K562 (cell line): ENCODE measurements around the gene TUFM. TPM values are rescaled to one million over a fixed set of nuclear protein-coding genes. Genes with fewer than 3 reads are reported as not detected.

Experiments used
- ARID1B ChIP-seq: fragments of 450-650 bp; IDR thresholded peaks from 2 replicates; pipeline ENCODE4 v1.6.1; 2016; ENCODE audit warnings: antibody characterized with exemption, mild to moderate bottlenecking, inconsistent platforms
- ASH1L ChIP-seq: fragments of 450-650 bp; IDR thresholded peaks from 2 replicates; pipeline ENCODE4 v1.6.1; 2018; ENCODE audit warnings: borderline replicate concordance, mild to moderate bottlenecking, low read depth; ENCODE audit not compliant: partially characterized antibody
- CBX2 ChIP-seq: fragments of 200-600 bp; sonication (generic); IDR thresholded peaks from one replicate; pipeline ENCODE4 v1.6.1; 2012; ENCODE audit warnings: mild to moderate bottlenecking, low read length, inconsistent platforms; ENCODE audit not compliant: insufficient read depth, poor library complexity, severe bottlenecking
- CCNT2 ChIP-seq: IDR thresholded peaks from 2 replicates; pipeline ENCODE4 v1.6.1; 2011; ENCODE audit warnings: borderline replicate concordance, low read depth, mild to moderate bottlenecking, moderate library complexity, mixed read lengths, low read length; ENCODE audit not compliant: insufficient read length; ENCODE audit errors: extremely low read depth
- HOXB6 ChIP-seq: fragments of 250-450 bp; sonication (Bioruptor Pico); IDR thresholded peaks from 2 replicates; pipeline ENCODE4 v1.5.1; 2022; ENCODE audit warnings: mild to moderate bottlenecking, borderline replicate concordance
- MAFF ChIP-seq: IDR thresholded peaks from 2 replicates; pipeline ENCODE4 v1.6.1; 2012; ENCODE audit warnings: low read length, improper control_type of control experiment
- MBD2 ChIP-seq: sonication (generic); IDR thresholded peaks from 2 replicates; pipeline ENCODE4 v1.6.1; 2016; ENCODE audit warnings: low read depth, borderline replicate concordance
- NFE2L1 ChIP-seq: fragments of 450-650 bp; IDR thresholded peaks from 2 replicates; pipeline ENCODE4 v1.6.1; 2016; ENCODE audit warnings: missing genetic modification characterization, low read depth, mild to moderate bottlenecking, missing compliant biosample characterization, moderate library complexity, borderline replicate concordance
- NFRKB ChIP-seq: fragments of 450-650 bp; IDR thresholded peaks from 2 replicates; pipeline ENCODE4 v1.6.1; 2016; ENCODE audit warnings: low read depth
- POLR2A ChIP-seq: fragments of 450-650 bp; conservative IDR thresholded peaks from 2 replicates; pipeline ENCODE4 v1.6.1; 2016
- POLR2AphosphoS5 ChIP-seq: IDR thresholded peaks from 2 replicates; pipeline ENCODE4 v1.6.1; 2011; ENCODE audit warnings: mild to moderate bottlenecking, low read depth, low read length, moderate library complexity; ENCODE audit not compliant: control insufficient read depth, insufficient read depth
- SMARCE1 ChIP-seq: fragments of 450-650 bp; IDR thresholded peaks from 2 replicates; pipeline ENCODE4 v1.7.1; 2016; ENCODE audit warnings: mild to moderate bottlenecking
- SRF ChIP-seq, 2 experiments: fragments of 250-450, 450-650 bp in 1 of 2; sonication (Bioruptor Pico) in 1 of 2; sonication (generic) in 1 of 2; formaldehyde crosslinking; IDR thresholded peaks; 2 replicates each; pipeline versions ENCODE4 v1.5.0 to v1.5.1; 2020 to 2022; ENCODE audit warnings: mild to moderate bottlenecking in 1 of 2, missing genetic modification reagents in 1 of 2
- ZNF134 ChIP-seq: fragments of 250-450 bp; sonication (Bioruptor Pico); conservative IDR thresholded peaks from 2 replicates; pipeline ENCODE4 v1.4.0; 2020
- ZNF24 ChIP-seq: fragments of 450-650 bp; IDR thresholded peaks from 2 replicates; pipeline ENCODE4 v1.6.1; 2016
- ZNF253 ChIP-seq: fragments of 250-450 bp; sonication (Bioruptor Pico); conservative IDR thresholded peaks from 2 replicates; pipeline ENCODE4 v1.6.1; 2021; ENCODE audit warnings: mild to moderate bottlenecking
- ZNF41 ChIP-seq: fragments of 250-450 bp; sonication (Bioruptor Pico); conservative IDR thresholded peaks from 2 replicates; pipeline ENCODE4 v1.4.0; 2020; ENCODE audit warnings: mild to moderate bottlenecking
- ZNF785 ChIP-seq: fragments of 250-450 bp; sonication (Bioruptor Pico); IDR thresholded peaks from 2 replicates; pipeline ENCODE4 v1.4.0; 2020; ENCODE audit warnings: mild to moderate bottlenecking
- polyA plus RNA-seq, 8 experiments: library from polyadenylated mRNA; depleted of rRNA in 4 of 8; stranded (reverse) in 5 of 8; unstranded in 3 of 8; fragments of >200 nt; fragmentation: Nextera tagmentation in 2 of 8; fragmentation: Illumina TruSeq in 1 of 8; extraction: Ambion mirVana in 2 of 8; extraction: Trizol in 1 of 8; gene quantifications; 2 replicates each; pipeline versions ENCODE4 v1.2.1 to v1.2.3, GENCODE V29; 2011 to 2014; ENCODE audit warnings: inconsistent platforms in 1 of 8, missing spikeins in 1 of 8
- total RNA-seq, 7 experiments: library from RNA; depleted of rRNA in 6 of 7; stranded (reverse); fragments of >200 nt in 6 of 7; fragmentation: Illumina TruSeq in 2 of 7; extraction: Trizol in 2 of 7; gene quantifications; 2 replicates each; pipeline versions ENCODE4 v1.2.1 to v1.2.3, GENCODE V29; 2011 to 2021; ENCODE audit warnings: low replicate concordance in 1 of 7
- TF ChIP-seq, protein P1 (sequence below): conservative IDR thresholded peaks from 2 replicates; pipeline ENCODE4 v1.6.1; 2011; ENCODE audit warnings: low read depth, mild to moderate bottlenecking, low read length; ENCODE audit not compliant: control insufficient read depth
- TF ChIP-seq, protein P2 (sequence below): sonication (generic); formaldehyde crosslinking; IDR thresholded peaks from 2 replicates; pipeline ENCODE4 v1.9.0; 2022; ENCODE audit warnings: mild to moderate bottlenecking, missing genetic modification reagents
- TF ChIP-seq, protein P3 (sequence below), 2 experiments: fragments of 450-650 bp; conservative IDR thresholded peaks; 2 replicates each; pipeline ENCODE4 v1.6.1; 2017; ENCODE audit warnings: mild to moderate bottlenecking in 2 of 2, moderate library complexity in 2 of 2
- TF ChIP-seq, protein P4 (sequence below), 2 experiments: IDR thresholded peaks; 2 replicates each; pipeline ENCODE4 v1.6.1; 2012; ENCODE audit warnings: improper control_type of control experiment in 2 of 2, low read depth in 2 of 2, low read length in 2 of 2, borderline replicate concordance in 1 of 2

The TUFM gene
- total and polyA plus RNA-seq, 9 of the 15 experiments (the other 6 are each of a cell fraction or from before 2014, with no cell fraction given): 34.1 to 434 (median 256) TPM

DNA sequence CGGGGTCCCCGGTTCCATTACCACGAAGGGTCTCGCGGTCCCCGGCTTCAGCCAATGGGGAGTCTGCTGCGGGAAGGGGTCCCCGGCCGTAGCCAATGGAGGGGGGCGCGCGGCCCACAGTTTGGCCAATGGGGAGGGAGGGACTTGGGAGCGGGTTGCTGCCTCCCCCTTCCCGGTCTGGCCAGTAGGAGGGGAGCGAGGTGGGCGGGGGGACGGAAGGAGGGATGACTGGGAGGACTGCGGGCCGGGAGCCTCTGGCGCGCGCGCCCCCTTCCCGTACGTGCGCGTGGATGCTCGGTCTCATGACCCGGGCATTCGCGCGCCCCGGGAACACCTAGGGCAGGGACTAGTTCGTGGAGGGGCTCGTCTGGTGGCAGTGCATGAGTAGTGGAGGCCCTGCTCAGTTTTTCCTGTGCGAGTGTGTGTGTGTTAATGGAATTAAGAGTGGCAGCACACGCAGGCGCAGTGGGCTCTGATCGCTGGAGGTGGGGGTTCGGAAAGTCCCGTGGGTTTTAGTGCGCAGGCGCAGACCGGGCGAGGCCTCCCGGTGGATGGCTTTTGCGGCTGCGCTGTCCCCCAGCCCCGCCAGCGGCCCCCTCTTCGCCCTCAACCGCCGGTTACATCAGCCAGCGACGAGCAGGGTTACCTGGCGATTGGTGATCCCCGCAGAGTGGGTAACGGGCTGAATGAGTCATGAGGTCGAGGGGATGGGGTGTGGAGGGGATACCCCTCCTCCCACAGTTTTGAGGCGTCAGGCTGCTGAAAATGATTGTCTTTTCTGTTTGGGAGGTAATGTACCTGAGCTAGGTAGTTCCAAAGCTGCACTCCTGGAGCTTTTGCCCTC is 22.1 kb downstream of the TUFM start (continued):
- TF ChIP-seq, protein P1, sequence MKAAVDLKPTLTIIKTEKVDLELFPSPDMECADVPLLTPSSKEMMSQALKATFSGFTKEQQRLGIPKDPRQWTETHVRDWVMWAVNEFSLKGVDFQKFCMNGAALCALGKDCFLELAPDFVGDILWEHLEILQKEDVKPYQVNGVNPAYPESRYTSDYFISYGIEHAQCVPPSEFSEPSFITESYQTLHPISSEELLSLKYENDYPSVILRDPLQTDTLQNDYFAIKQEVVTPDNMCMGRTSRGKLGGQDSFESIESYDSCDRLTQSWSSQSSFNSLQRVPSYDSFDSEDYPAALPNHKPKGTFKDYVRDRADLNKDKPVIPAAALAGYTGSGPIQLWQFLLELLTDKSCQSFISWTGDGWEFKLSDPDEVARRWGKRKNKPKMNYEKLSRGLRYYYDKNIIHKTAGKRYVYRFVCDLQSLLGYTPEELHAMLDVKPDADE: peak; percentile 42
- no peak for TF ChIP-seq MAFF
- no peak for TF ChIP-seq ZNF785 (CRISPR knock-in tag)
- peak; percentile 48 for TF ChIP-seq POLR2AphosphoS5
- TF ChIP-seq SRF (CRISPR knock-in tag; IDR thresholded peaks at IDR 0.05): peak in 1 of 2 experiments; percentile 52; a peak in 1 of 4 replicates
- no peak for TF ChIP-seq SMARCE1
- no peak for TF ChIP-seq HOXB6 (CRISPR knock-in tag)
- peak; percentile 95; the same call in 1 of the 2 replicates for TF ChIP-seq NFRKB
- TF ChIP-seq ARID1B: no peak
- TF ChIP-seq, protein P2, sequence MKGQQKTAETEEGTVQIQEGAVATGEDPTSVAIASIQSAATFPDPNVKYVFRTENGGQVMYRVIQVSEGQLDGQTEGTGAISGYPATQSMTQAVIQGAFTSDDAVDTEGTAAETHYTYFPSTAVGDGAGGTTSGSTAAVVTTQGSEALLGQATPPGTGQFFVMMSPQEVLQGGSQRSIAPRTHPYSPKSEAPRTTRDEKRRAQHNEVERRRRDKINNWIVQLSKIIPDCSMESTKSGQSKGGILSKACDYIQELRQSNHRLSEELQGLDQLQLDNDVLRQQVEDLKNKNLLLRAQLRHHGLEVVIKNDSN (CRISPR knock-in tag): peak; percentile 51
- TF ChIP-seq ZNF41 (CRISPR knock-in tag): peak; percentile 78
- peak; percentile 91; the same call in 1 of the 2 replicates for TF ChIP-seq MBD2
- TF ChIP-seq CCNT2: peak; percentile 56
- peak; percentile 93 for TF ChIP-seq POLR2A
- TF ChIP-seq, protein P3, sequence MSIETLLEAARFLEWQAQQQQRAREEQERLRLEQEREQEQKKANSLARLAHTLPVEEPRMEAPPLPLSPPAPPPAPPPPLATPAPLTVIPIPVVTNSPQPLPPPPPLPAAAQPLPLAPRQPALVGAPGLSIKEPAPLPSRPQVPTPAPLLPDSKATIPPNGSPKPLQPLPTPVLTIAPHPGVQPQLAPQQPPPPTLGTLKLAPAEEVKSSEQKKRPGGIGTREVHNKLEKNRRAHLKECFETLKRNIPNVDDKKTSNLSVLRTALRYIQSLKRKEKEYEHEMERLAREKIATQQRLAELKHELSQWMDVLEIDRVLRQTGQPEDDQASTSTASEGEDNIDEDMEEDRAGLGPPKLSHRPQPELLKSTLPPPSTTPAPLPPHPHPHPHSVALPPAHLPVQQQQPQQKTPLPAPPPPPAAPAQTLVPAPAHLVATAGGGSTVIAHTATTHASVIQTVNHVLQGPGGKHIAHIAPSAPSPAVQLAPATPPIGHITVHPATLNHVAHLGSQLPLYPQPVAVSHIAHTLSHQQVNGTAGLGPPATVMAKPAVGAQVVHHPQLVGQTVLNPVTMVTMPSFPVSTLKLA (conservative IDR thresholded peaks at IDR 0.05): peak; percentile 75 to 84
- TF ChIP-seq NFE2L1 (tag): no peak
- TF ChIP-seq CBX2: no peak
- TF ChIP-seq ZNF253: no peak
- TF ChIP-seq, protein P4, sequence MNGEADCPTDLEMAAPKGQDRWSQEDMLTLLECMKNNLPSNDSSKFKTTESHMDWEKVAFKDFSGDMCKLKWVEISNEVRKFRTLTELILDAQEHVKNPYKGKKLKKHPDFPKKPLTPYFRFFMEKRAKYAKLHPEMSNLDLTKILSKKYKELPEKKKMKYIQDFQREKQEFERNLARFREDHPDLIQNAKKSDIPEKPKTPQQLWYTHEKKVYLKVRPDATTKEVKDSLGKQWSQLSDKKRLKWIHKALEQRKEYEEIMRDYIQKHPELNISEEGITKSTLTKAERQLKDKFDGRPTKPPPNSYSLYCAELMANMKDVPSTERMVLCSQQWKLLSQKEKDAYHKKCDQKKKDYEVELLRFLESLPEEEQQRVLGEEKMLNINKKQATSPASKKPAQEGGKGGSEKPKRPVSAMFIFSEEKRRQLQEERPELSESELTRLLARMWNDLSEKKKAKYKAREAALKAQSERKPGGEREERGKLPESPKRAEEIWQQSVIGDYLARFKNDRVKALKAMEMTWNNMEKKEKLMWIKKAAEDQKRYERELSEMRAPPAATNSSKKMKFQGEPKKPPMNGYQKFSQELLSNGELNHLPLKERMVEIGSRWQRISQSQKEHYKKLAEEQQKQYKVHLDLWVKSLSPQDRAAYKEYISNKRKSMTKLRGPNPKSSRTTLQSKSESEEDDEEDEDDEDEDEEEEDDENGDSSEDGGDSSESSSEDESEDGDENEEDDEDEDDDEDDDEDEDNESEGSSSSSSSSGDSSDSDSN (IDR thresholded peaks at IDR 0.05; ENCODE audit: borderline replicate concordance in 1 of 2, low read depth in 2 of 2, low read length in 2 of 2): 0 out of 4 replicates have a peak, but pooled peaks of 1 of the 2 experiments have one; percentile 47
- TF ChIP-seq ZNF134: no peak
- TF ChIP-seq ASH1L: peak; percentile 86
- TF ChIP-seq ZNF24: no peak
